Activated gamma-delta T cell treated with Interleukin-2 at 50 U/mL for 16 hours (primary cell): ENCODE measurements around the gene B4GALNT2.
"Not testable (repeated sequence)": the region's sequence is repeated elsewhere in the genome, so short reads cannot be mapped to it uniquely, and the experiment has no call there.

Experiments
- DNase-seq: peaks from one replicate; pipeline ENCODE4 v3.0.0-alpha.2; 2020

Gene B4GALNT2

DNA sequence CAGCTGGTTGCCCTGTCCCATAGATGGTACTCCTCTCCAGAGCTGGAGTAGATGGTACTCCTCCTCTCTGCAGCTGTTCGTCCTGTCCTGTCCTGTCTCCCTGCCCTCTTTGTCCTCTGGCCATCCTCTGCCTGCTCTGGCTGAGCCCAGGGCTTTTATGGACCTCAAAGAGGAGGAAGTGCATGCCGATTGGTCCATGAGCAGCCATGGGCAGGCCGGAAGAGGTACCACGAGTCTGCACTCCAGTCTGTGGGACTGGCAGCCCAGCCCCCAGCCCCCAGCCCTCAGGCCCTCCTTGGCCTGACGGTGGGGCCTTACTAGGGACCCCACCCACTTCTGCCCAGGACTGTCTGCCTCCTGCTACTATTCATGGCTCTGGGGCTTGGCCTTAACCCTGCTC, 50.8 kb downstream of the B4GALNT2 start:
- DNase-seq: no peak

- DNase-seq: no peak
These were observed 51.2 kb downstream of the B4GALNT2 start for GRCh38 chr17:49183801-49184200.

- DNase-seq: not testable (repeated sequence)
These were observed 52.0 kb downstream of the B4GALNT2 start for GRCh38 chr17:49184522-49184921.

DNA sequence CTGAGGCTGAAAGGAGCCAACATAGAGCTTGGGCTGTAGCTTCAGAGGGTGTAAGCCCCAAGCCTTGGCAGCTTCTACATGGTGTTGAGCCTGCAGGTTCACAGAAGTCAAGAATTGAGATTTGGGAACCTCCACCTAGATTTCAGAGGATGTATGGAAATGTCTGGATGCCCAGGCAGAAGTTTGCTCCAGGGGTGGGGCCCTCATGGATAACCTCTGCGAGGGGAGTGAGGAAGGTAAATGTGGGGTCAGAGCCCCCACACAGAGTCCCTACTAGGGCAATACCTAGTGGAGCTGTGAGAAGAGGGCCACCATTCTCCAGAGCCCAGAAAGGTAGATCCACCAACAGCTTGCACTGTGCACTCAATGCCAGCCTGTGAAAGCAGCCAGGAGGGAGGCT, 52.8 kb downstream of the B4GALNT2 start:
- DNase-seq: not testable (repeated sequence)

DNA sequence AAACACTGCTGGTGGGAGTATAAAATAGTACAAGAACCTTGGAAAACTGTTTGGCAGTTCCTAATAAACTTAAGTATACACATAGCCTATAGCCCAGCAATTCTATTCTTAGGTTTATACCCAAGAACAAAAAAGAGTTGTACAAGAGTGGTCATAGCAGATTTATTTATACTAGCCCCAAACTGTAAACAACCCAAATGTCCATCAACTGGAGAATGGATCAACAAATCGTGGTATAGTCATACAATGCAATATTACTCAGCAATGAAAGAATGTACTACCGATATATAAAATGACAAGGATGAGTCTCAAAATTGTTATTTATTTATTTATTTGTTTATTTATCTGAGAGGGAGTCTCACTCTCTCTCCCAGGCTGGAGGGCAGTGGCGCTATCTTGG, 54.7 kb downstream of the B4GALNT2 start:
- no peak for DNase-seq

- no peak for DNase-seq
These were observed 58.4 kb downstream of the B4GALNT2 start for GRCh38 chr17:49190932-49191331.

DNA sequence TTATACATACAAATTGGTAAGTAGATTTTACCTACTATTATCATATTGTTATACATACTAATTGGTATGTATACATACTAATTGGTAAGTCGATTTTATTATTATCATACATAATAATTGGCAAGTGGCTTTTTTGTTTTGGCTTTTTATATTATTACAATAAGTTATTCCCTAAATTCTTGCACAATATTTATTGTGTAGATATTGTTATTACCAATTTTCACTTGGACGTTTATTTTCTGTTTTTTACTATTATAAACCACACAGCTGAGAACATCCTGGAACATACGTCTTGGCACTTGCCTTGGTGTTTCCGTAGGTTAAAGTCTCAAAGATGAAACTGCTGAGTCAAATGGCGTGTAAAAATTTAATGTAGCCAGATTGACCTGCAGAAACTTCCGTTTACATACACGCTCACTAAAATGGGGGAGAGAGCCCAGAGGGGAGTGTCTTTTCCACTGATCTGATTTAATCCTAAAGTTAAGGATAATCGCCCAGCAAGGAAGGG, 58.9 kb downstream of the B4GALNT2 start:
- DNase-seq: no peak

- DNase-seq: peak; percentile 92
These were observed 59.6 kb downstream of the B4GALNT2 start for GRCh38 chr17:49191917-49192741.

- DNase-seq: no peak
These were observed 61.1 kb downstream of the B4GALNT2 start for GRCh38 chr17:49193513-49194296.

- no peak for DNase-seq
These were observed 61.7 kb downstream of the B4GALNT2 start for GRCh38 chr17:49194297-49194607.

- DNase-seq: no peak
These were observed 63.2 kb downstream of the B4GALNT2 start for GRCh38 chr17:49195751-49196150.

DNA sequence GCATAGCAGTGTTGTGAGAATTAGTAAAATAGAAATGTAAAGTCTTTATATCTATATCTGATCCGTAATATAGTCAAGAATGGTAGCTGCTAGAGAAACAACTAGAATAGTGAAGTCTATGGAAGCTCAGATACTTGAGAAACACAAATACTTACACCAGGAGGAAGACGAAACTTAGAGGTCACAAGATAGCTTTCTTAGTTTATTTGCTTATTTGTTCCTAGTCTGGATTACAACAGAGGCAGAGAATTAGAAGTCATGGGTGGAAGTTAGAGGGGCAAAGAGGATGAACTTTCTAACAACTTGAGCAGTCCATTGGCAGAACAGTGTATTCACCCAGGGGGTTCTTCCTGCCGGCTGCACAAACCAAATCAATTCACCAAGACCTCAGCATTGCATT, 64.0 kb downstream of the B4GALNT2 start:
- no peak for DNase-seq

- DNase-seq: no peak
These were observed 64.9 kb downstream of the B4GALNT2 start for GRCh38 chr17:49197346-49197998.

GRCh38 chr17:49198211-49198610, 65.6 kb downstream of the B4GALNT2 start:
- DNase-seq: no peak

DNA sequence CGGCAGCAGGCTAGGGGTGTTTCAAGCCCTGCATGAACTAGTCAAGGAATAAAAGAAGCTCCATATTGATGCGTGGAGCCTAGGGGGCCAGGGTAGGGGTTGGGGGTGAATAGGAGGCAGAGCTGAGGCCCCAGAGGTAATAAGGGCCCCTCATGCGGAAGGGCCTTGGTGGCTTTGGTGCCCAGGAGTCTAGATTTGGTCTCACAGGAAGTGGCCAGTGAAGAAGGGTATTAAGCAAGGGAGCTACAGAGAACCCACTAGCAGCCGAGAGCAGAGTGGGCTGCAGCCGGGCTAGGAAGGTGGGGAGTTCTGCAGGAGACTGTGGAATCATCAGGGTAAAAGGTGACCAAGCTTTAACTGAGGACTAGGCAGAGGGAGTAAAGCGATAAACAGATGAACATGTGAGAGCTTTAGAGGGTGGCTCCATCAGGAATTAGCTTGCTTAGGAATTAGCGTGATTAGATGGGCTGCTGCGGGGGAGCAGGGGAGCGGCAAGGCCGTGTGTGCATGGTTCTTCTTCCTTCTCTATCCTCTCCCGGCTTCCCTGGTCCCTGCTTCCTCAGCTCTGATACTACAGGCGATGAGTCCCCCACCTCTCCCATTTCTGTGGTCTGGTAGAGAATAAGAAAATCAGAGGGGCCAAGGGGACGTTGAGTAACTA, 68.0 kb downstream of the B4GALNT2 start:
- DNase-seq: no peak

DNA sequence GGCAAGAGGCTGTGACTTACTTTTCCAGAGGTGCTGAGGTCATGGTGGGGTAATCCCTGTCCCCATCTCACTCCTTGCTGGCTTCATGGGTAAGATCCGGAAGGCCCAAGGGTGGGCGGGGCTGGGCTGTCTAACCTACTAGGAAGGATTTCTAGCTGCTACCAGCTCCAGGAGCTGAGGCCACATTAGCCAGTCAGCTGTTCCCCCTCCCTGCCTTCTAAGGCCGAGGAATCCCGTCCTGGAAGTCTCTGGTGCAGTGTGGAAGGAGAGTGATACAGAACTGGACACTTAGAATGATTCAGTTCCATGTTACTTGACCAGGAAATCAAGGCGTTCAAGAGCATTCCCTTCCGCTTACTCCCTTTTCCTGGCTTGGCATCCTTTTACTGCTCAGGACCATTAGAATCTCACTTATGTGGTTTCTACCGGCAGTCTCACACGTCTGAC, 68.9 kb downstream of the B4GALNT2 start:
- no peak for DNase-seq

- DNase-seq: no peak
These were observed 71.2 kb downstream of the B4GALNT2 start for GRCh38 chr17:49203796-49204195.

- no peak for DNase-seq
These were observed 71.9 kb downstream of the B4GALNT2 start for GRCh38 chr17:49204516-49204915.

- peak; percentile 36 for DNase-seq
These were observed 76.5 kb downstream of the B4GALNT2 start for GRCh38 chr17:49209061-49209571.

DNA sequence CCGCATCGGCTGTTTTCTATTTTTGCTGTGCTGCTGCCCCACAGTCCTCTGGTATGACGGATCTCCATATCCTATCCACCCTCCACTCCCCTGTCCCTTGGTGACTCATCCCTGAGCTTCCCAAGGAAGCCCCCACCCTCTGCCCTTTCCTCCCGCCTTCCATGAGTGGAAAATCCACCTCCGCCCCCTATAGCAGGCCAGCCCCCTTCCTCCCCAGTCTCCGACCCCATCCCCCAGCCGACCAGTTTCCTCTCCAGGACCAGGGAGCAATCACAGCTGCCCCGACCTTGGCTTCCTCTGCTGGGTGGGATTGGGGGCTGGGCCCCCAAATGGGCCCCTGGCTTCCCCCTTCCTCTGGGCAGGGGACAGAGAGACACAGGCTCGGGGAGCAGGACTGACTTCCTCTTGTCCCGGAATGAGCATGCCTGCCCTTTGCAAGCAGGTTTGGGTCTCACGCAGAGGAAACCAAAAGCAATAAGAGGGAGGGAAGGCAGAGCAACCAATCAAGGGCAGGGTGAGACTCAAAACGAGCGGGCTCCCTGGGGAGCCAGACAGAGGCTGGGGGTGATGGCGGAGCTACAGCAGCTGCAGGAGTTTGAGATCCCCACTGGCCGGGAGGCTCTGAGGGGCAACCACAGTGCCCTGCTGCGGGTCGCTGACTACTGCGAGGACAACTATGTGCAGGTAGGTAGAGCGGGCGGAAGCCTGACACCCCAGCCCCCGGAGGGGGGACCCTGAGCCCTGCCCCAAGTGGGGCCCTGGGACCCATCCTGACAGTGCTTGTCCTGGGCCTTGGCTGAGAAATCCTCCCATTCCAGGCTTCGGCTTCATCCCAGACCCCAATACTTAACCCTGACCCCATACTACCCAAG, 77.8 kb downstream of the B4GALNT2 start, which contains the start of the genes ABI3 and GNGT2:
Gene ABI3, plus strand, starts transcription at position 550 of the 872 bp plus-strand sequence. Its CDS starts 18 bp downstream, at position 568.
Gene GNGT2, minus strand, starts transcription at position 417 of the 872 bp plus-strand sequence. CDS start 3,152 bp downstream, outside the sequence.
- peak; percentile 48 for DNase-seq

- DNase-seq: no peak
These were observed 80.8 kb downstream of the B4GALNT2 start for GRCh38 chr17:49213399-49213798.
